H9 (cell line): Measurements from ENCODE around the gene RAD21L1. TPM values are rescaled to one million over a fixed set of nuclear protein-coding genes. Genes with fewer than 3 reads are reported as not detected.

Source experiments
- DNase-seq: peaks from one replicate; pipeline ENCODE4 v3.0.0-alpha.2; 2017
- H2AFZ ChIP-seq: one replicate; pipeline ENCODE4 v1.6.1; 2013; ENCODE audit warnings: mild to moderate bottlenecking, low read length, control low read depth, moderate library complexity
- H2AK5ac ChIP-seq: 2 replicates; pipeline ENCODE4 v1.6.1; 2013; ENCODE audit warnings: low read length, control low read depth, mixed read lengths; ENCODE audit not compliant: insufficient read length
- H2BK120ac ChIP-seq: one replicate; pipeline ENCODE4 v1.6.1; 2013; ENCODE audit warnings: low read depth, mild to moderate bottlenecking, low read length, control low read depth, inconsistent platforms; ENCODE audit not compliant: poor library complexity, severe bottlenecking
- H2BK12ac ChIP-seq: 2 replicates; pipeline ENCODE4 v1.6.1; 2013; ENCODE audit warnings: low read length, control low read depth, mixed read lengths, low read depth; ENCODE audit not compliant: insufficient read length
- H2BK15ac ChIP-seq: 2 replicates; pipeline ENCODE4 v1.6.1; 2013; ENCODE audit warnings: low read depth, low read length, control low read depth
- H2BK20ac ChIP-seq: one replicate; pipeline ENCODE4 v1.6.1; 2013; ENCODE audit warnings: low read depth, mild to moderate bottlenecking, low read length, control low read depth, inconsistent platforms; ENCODE audit not compliant: poor library complexity, severe bottlenecking
- H2BK5ac ChIP-seq: 2 replicates; pipeline ENCODE4 v1.6.1; 2013; ENCODE audit warnings: low read length, control low read depth, mixed read lengths; ENCODE audit not compliant: insufficient read length
- H3K14ac ChIP-seq: 2 replicates; pipeline ENCODE4 v1.6.1; 2013; ENCODE audit warnings: low read length, control low read depth; ENCODE audit not compliant: insufficient read depth
- H3K18ac ChIP-seq: 2 replicates; pipeline ENCODE4 v1.6.1; 2013; ENCODE audit warnings: low read depth, mild to moderate bottlenecking, mixed read lengths, low read length, control low read depth; ENCODE audit not compliant: insufficient read length
- H3K23ac ChIP-seq: 2 replicates; pipeline ENCODE4 v1.6.1; 2013; ENCODE audit warnings: low read length, control low read depth, mixed read lengths, low read depth; ENCODE audit not compliant: insufficient read length
- H3K23me2 ChIP-seq: 2 replicates; pipeline ENCODE4 v1.6.1; 2013; ENCODE audit warnings: low read depth, mild to moderate bottlenecking, mixed read lengths, low read length, control low read depth; ENCODE audit not compliant: insufficient read length, poor library complexity, severe bottlenecking
- H3K27ac ChIP-seq: 2 replicates; pipeline ENCODE4 v1.5.1; 2013; ENCODE audit warnings: low read length, control low read depth, mixed read lengths, low read depth; ENCODE audit not compliant: insufficient read length
- H3K27me3 ChIP-seq: 2 replicates; pipeline ENCODE4 v1.6.1; 2013; ENCODE audit warnings: low read length, control low read depth, inconsistent platforms; ENCODE audit not compliant: insufficient read depth
- H3K4ac ChIP-seq: 2 replicates; pipeline ENCODE4 v1.6.1; 2013; ENCODE audit warnings: low read depth, mild to moderate bottlenecking, control low read depth, inconsistent platforms, low read length, moderate library complexity
- H3K4me1 ChIP-seq: 2 replicates; pipeline ENCODE4 v1.6.1; 2013; ENCODE audit warnings: low read length, control low read depth, inconsistent platforms; ENCODE audit not compliant: insufficient read depth
- H3K4me2 ChIP-seq: 2 replicates; pipeline ENCODE4 v1.6.1; 2013; ENCODE audit warnings: low read length, control low read depth, mixed read lengths; ENCODE audit not compliant: insufficient read length, insufficient read depth
- H3K56ac ChIP-seq: 2 replicates; pipeline ENCODE4 v1.6.1; 2013; ENCODE audit warnings: low read depth, mild to moderate bottlenecking, mixed read lengths, low read length, control low read depth; ENCODE audit not compliant: insufficient read length
- H3K79me1 ChIP-seq: 2 replicates; pipeline ENCODE4 v1.6.1; 2013; ENCODE audit warnings: low read depth, mild to moderate bottlenecking, moderate library complexity, low read length, control low read depth, inconsistent platforms; ENCODE audit not compliant: insufficient read depth, poor library complexity, severe bottlenecking
- H3K79me2 ChIP-seq: 2 replicates; pipeline ENCODE4 v1.6.1; 2013; ENCODE audit warnings: low read length, control low read depth, inconsistent platforms; ENCODE audit not compliant: insufficient read depth
- H3K9ac ChIP-seq: 2 replicates; pipeline ENCODE4 v1.6.1; 2013; ENCODE audit warnings: low read length, control low read depth, mixed read lengths; ENCODE audit not compliant: insufficient read length; ENCODE audit errors: extremely low read depth
- H3K9me3 ChIP-seq: one replicate; pipeline ENCODE4 v1.6.1; 2013; ENCODE audit warnings: low read depth, low read length, inconsistent platforms; ENCODE audit not compliant: control insufficient read depth
- H3T11ph ChIP-seq: one replicate; pipeline ENCODE4 v1.6.1; 2013; ENCODE audit warnings: mild to moderate bottlenecking, low read length, control low read depth, inconsistent platforms
- H4K20me1 ChIP-seq: one replicate; pipeline ENCODE4 v1.6.1; 2013; ENCODE audit not compliant: control insufficient read depth, insufficient read length, insufficient read depth
- H4K5ac ChIP-seq: 2 replicates; pipeline ENCODE4 v1.6.1; 2013; ENCODE audit warnings: low read depth, mild to moderate bottlenecking, mixed read lengths, low read length, control low read depth; ENCODE audit not compliant: insufficient read length
- H4K8ac ChIP-seq: replicated peaks from 2 replicates; pipeline ENCODE4 v1.6.1; 2013; ENCODE audit warnings: low read length, control low read depth, mixed read lengths, low read depth; ENCODE audit not compliant: insufficient read length
- H4K91ac ChIP-seq: 2 replicates; pipeline ENCODE4 v1.6.1; 2013; ENCODE audit warnings: low read depth, mild to moderate bottlenecking, moderate library complexity, mixed read lengths, low read length, control low read depth; ENCODE audit not compliant: insufficient read length
- H3K27ac Mint-ChIP-seq, 3 experiments: 2 replicates in 2 of 3; 3 replicates in 1 of 3; pipeline ENCODE4 v1.8.0; 2020 to 2021; ENCODE audit warnings: mixed read lengths in 3 of 3, mild to moderate bottlenecking in 1 of 3, moderate library complexity in 1 of 3
- H3K27me3 Mint-ChIP-seq: 2 replicates; pipeline ENCODE4 v1.8.0; 2021; ENCODE audit warnings: low read depth, mild to moderate bottlenecking, moderate library complexity, mixed read lengths
- H3K36me3 Mint-ChIP-seq, 3 experiments: 2 replicates in 2 of 3; 3 replicates in 1 of 3; pipeline ENCODE4 v1.8.0; 2020 to 2021; ENCODE audit warnings: low read depth in 3 of 3, mixed read lengths in 3 of 3; ENCODE audit not compliant: insufficient read depth in 1 of 3
- H3K4me1 Mint-ChIP-seq, 2 experiments: 2 replicates each; pipeline ENCODE4 v1.8.0; 2020; ENCODE audit warnings: mixed read lengths in 2 of 2
- H3K4me3 Mint-ChIP-seq, 2 experiments: 2 replicates in 1 of 2; 3 replicates in 1 of 2; pipeline ENCODE4 v1.8.0; 2020 to 2021; ENCODE audit warnings: mild to moderate bottlenecking in 2 of 2, mixed read lengths in 2 of 2, moderate library complexity in 1 of 2
- H3K9me3 Mint-ChIP-seq, 2 experiments: 2 replicates in 1 of 2; 3 replicates in 1 of 2; pipeline ENCODE4 v1.8.0; 2020; ENCODE audit warnings: mild to moderate bottlenecking in 2 of 2, mixed read lengths in 2 of 2, moderate library complexity in 1 of 2
- whole genome bisulfite sequencing: extraction: QIAGEN DNeasy Blood & Tissue Kit; methylation state at CpG from one replicate; pipeline ENCODE4 v1.1.7; 2013; ENCODE audit warnings: missing lambda C conversion rate, low lambda C conversion rate, mixed read lengths; ENCODE audit not compliant: insufficient read length; ENCODE audit errors: extremely low coverage; 5-methylcytosine and 5-hydroxymethylcytosine counted together
- total RNA-seq: library from RNA; stranded (reverse); gene quantifications from 2 replicates; pipeline ENCODE4 v1.2.1, GENCODE V29; 2021
- TF ChIP-seq, protein P1 (sequence below): fragments of 200-600 bp; sonication (generic); conservative IDR thresholded peaks from 3 replicates; pipeline ENCODE4 v1.8.0; 2021; ENCODE audit warnings: antibody characterized with exemption, mild to moderate bottlenecking

Gene RAD21L1
- total RNA-seq, 1 experiment from 2014 or later = not detected

- Histone ChIP-seq H3K27ac (no peak overlapping the region), H3K79me2 (no peaks in the 10 kb centered on the region), H3K4ac (no peak overlapping the region), H3K4me2 (no peak overlapping the region), H2BK20ac (no peak overlapping the region), H3K18ac (no peak overlapping the region), H3T11ph (no peak overlapping the region), H3K9me3 (no peaks in the 10 kb centered on the region), H3K23ac (no peak overlapping the region), H2AK5ac (no peak overlapping the region), H2BK12ac (no peak overlapping the region), H4K20me1 (peaks cover 3% of the 10 kb centered on the region), H3K27me3 (peaks cover 2% of the 10 kb centered on the region; the same call in 1 of the 2 replicates), H4K91ac (no peak overlapping the region), H4K5ac (no peak overlapping the region), H2AFZ (no peak overlapping the region), H2BK5ac (no peak overlapping the region), H3K4me1 (no peaks in the 10 kb centered on the region), H4K8ac (no peak overlapping the region), H3K79me1 (no peaks in the 10 kb centered on the region), H2BK15ac (no peak overlapping the region), H3K9ac (no peak overlapping the region), H3K23me2 (peaks cover 7% of the 10 kb centered on the region), H3K14ac (no peak overlapping the region), H3K56ac (no peak overlapping the region), H2BK120ac (no peak overlapping the region)
- no CpG with 5 or more reads among the region's 3 CpGs for WGBS
- Mint-ChIP-seq H3K27ac (no peak overlapping the region), H3K27me3 (peaks cover 49% of the 10 kb centered on the region), H3K4me3 (no peak overlapping the region), H3K4me1 (peaks cover 4 to 5% of the 10 kb centered on the region in 2 experiments), H3K9me3 (no peaks in the 10 kb centered on the region; a peak in 1 of 5 replicates), H3K36me3 (no peaks in the 10 kb centered on the region)
- TF ChIP-seq, protein P1, sequence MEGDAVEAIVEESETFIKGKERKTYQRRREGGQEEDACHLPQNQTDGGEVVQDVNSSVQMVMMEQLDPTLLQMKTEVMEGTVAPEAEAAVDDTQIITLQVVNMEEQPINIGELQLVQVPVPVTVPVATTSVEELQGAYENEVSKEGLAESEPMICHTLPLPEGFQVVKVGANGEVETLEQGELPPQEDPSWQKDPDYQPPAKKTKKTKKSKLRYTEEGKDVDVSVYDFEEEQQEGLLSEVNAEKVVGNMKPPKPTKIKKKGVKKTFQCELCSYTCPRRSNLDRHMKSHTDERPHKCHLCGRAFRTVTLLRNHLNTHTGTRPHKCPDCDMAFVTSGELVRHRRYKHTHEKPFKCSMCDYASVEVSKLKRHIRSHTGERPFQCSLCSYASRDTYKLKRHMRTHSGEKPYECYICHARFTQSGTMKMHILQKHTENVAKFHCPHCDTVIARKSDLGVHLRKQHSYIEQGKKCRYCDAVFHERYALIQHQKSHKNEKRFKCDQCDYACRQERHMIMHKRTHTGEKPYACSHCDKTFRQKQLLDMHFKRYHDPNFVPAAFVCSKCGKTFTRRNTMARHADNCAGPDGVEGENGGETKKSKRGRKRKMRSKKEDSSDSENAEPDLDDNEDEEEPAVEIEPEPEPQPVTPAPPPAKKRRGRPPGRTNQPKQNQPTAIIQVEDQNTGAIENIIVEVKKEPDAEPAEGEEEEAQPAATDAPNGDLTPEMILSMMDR = no peak
- no peak for DNase-seq
Measured at GRCh38 chr20:1229541-1229940, 3.7 kb downstream of the RAD21L1 start.
